GM12878 (cell line): Measurements from ENCODE around the gene ITGA1. TPM values are rescaled to one million over a fixed set of nuclear protein-coding genes. Genes with fewer than 3 reads are reported as not detected.

Source experiments
- ATAC-seq: fragments of 200-7000 bp; cut with Tn5 transposase; 3 replicates; pipeline ENCODE4 v1.9.1; 2020; ENCODE audit warnings: mild to moderate bottlenecking, moderate library complexity
- BruUV-seq: library from RNA; stranded (reverse); fragments of 400-500 nt; replicated peaks from 2 replicates; lab custom pipeline; 2021; lab: Mats Ljungman, UMichigan
- CTCF ChIA-PET: fragments of 300-600 bp; sonication (Branson Sonifier 250); formaldehyde crosslinking; extraction: SDS; loops from one replicate; lab custom pipeline; 2021; ENCODE audit warnings: inconsistent platforms; lab: Yijun Ruan, JAX
- POLR2A ChIA-PET: fragments of 350-600 bp; formaldehyde crosslinking; extraction: SDS; loops from one replicate; lab custom pipeline; 2021; ENCODE audit warnings: inconsistent platforms; lab: Charles Lee
- RAD21 ChIA-PET: fragments of 300-600 bp; sonication (Branson Sonifier 250); formaldehyde crosslinking; loops from one replicate; lab custom pipeline; 2023; ENCODE audit warnings: antibody characterized with exemption; ENCODE audit not compliant: unreplicated experiment; lab: Charles Lee
- SMC1A ChIA-PET: fragments of 300-600 bp; sonication (Branson Sonifier 250); formaldehyde crosslinking; loops from one replicate; lab custom pipeline; 2023; ENCODE audit not compliant: unreplicated experiment, uncharacterized antibody; lab: Charles Lee
- DNase-seq: peaks from one replicate; pipeline ENCODE4 v3.0.0-alpha.2; 2011; ENCODE audit warnings: low read depth, low spot score
- FAIRE-seq: peaks from 3 replicates; lab custom pipeline; 2011; peaks lifted over from hg19 to GRCh38; lab: Jason Lieb, UNC
- H2AFZ ChIP-seq: 2 replicates; pipeline ENCODE4 v1.6.0; 2011; ENCODE audit warnings: low read depth, low read length, control low read depth; ENCODE audit not compliant: control insufficient read depth
- H3K27ac ChIP-seq: 2 replicates; pipeline ENCODE4 v1.5.1; 2011; ENCODE audit warnings: control low read depth; ENCODE audit not compliant: control insufficient read depth, insufficient read depth
- H3K27me3 ChIP-seq, 2 experiments: replicated peaks in 1 of 2; 2 replicates each; pipeline versions ENCODE4 v1.6.0 to v1.6.1; 2011; ENCODE audit warnings: low read length in 1 of 2; ENCODE audit not compliant: control insufficient read depth in 2 of 2, insufficient read depth in 2 of 2
- H3K36me3 ChIP-seq, 2 experiments: 2 replicates each; pipeline ENCODE4 v1.5.1; 2011; ENCODE audit warnings: low read length in 1 of 2; ENCODE audit not compliant: control insufficient read depth in 2 of 2, insufficient read depth in 2 of 2
- H3K4me1 ChIP-seq: 2 replicates; pipeline ENCODE4 v1.6.1; 2011; ENCODE audit warnings: mild to moderate bottlenecking, low read length, moderate library complexity, mixed read lengths; ENCODE audit not compliant: control insufficient read depth, insufficient read depth
- H3K4me2 ChIP-seq: 2 replicates; pipeline ENCODE4 v1.6.0; 2011; ENCODE audit warnings: control low read depth; ENCODE audit not compliant: control insufficient read depth, insufficient read depth
- H3K4me3 ChIP-seq: fragments of 200-600 bp; sonication (generic); 2 replicates; pipeline ENCODE4 v1.5.1; 2016
- H3K79me2 ChIP-seq: 2 replicates; pipeline ENCODE4 v1.6.0; 2011; ENCODE audit warnings: low read length; ENCODE audit not compliant: control insufficient read depth, insufficient read depth
- H3K9ac ChIP-seq: 2 replicates; pipeline ENCODE4 v1.8.0; 2011; ENCODE audit warnings: low read length, control low read depth, mixed read lengths; ENCODE audit not compliant: control insufficient read depth, insufficient read depth
- H3K9me3 ChIP-seq: replicated peaks from 3 replicates; pipeline ENCODE4 v1.5.1; 2011; ENCODE audit warnings: mild to moderate bottlenecking, low read length; ENCODE audit not compliant: control insufficient read depth, insufficient read depth
- H4K20me1 ChIP-seq: 2 replicates; pipeline ENCODE4 v1.6.0; 2011; ENCODE audit not compliant: control insufficient read depth, insufficient read depth
- EP300 ChIP-seq, 2 experiments: fragments of 150-350 bp in 1 of 2; IDR thresholded peaks; 2 replicates each; pipeline ENCODE4 v1.6.1; 2011 to 2012; ENCODE audit warnings: low read depth in 2 of 2, low read length in 2 of 2, borderline replicate concordance in 1 of 2, improper control_type of control experiment in 1 of 2, inconsistent platforms in 1 of 2; ENCODE audit not compliant: control insufficient read depth in 1 of 2
- FOS ChIP-seq: IDR thresholded peaks from 3 replicates; pipeline ENCODE4 v1.6.1; 2011; ENCODE audit warnings: borderline replicate concordance; ENCODE audit not compliant: insufficient read length; ENCODE audit errors: extremely low read depth
- NR2C2 ChIP-seq: IDR thresholded peaks from 2 replicates; pipeline ENCODE4 v1.6.1; 2011; ENCODE audit warnings: borderline replicate concordance, low read depth; ENCODE audit not compliant: control insufficient read depth, insufficient read length
- SMARCA5 ChIP-seq: fragments of 450-650 bp; IDR thresholded peaks from 2 replicates; pipeline ENCODE4 v1.6.1; 2017; ENCODE audit warnings: mild to moderate bottlenecking
- TCF12 ChIP-seq: IDR thresholded peaks from 2 replicates; pipeline ENCODE4 v1.6.1; 2011; ENCODE audit warnings: low read depth, mild to moderate bottlenecking, low read length
- TCF7 ChIP-seq: IDR thresholded peaks from 2 replicates; pipeline ENCODE4 v1.6.1; 2014; ENCODE audit warnings: antibody characterized with exemption, borderline replicate concordance
- YY1 ChIP-seq: IDR thresholded peaks from 2 replicates; pipeline ENCODE4 v1.6.1; 2011; ENCODE audit warnings: low read depth, mild to moderate bottlenecking, low read length
- WGBS: methylation state at CpG from one replicate; pipeline ENCODE4 v1.1.6; 2016; ENCODE audit warnings: low lambda C conversion rate; ENCODE audit not compliant: insufficient replicate concordance, insufficient coverage; ENCODE audit errors: missing lambda C conversion rate; 5-methylcytosine and 5-hydroxymethylcytosine counted together
- in situ Hi-C: fragments of 300-500 bp; cut with MboI; formaldehyde crosslinking; loops from 9 replicates; pipeline ENCODE4 v1.14.3; 2018; ENCODE audit warnings: mixed read lengths
- intact Hi-C: fragments of 100-400 bp; cut with micrococcal nuclease; formaldehyde crosslinking; loops from one replicate; pipeline ENCODE4 v1.14.2; 2022; ENCODE audit not compliant: unreplicated experiment
- polyA plus RNA-seq, 11 experiments: library from polyadenylated mRNA; depleted of rRNA in 4 of 11; unstranded in 6 of 11; stranded (reverse) in 5 of 11; fragments of >200 nt; fragmentation: Nextera tagmentation in 4 of 11; fragmentation: Illumina TruSeq in 1 of 11; extraction: Ambion mirVana in 4 of 11; extraction: Trizol in 1 of 11; gene quantifications; 1 replicate in 1 of 11; 2 replicates in 10 of 11; pipeline versions ENCODE4 v1.2.1 to v1.2.3, GENCODE V29; 2011 to 2016; ENCODE audit warnings: inconsistent platforms in 2 of 11, missing spikeins in 2 of 11, low read depth in 1 of 11
- total RNA-seq, 4 experiments: library from RNA; depleted of rRNA in 3 of 4; stranded (reverse); fragments of >200 nt in 3 of 4; fragmentation: Illumina TruSeq in 1 of 4; extraction: Trizol in 1 of 4; gene quantifications; 2 replicates each; pipeline versions ENCODE4 v1.2.1 to v1.2.3, GENCODE V29; 2013 to 2021
- TF ChIP-seq, protein P1 (sequence below): fragments of 150-350 bp; IDR thresholded peaks from 2 replicates; pipeline ENCODE4 v1.6.1; 2016; ENCODE audit warnings: low read depth, low read length
- TF ChIP-seq, protein P2 (sequence below), 3 experiments: IDR thresholded peaks in 2 of 3; conservative IDR thresholded peaks in 1 of 3; 2 replicates each; pipeline ENCODE4 v1.5.1; 2011; ENCODE audit warnings: low read depth in 3 of 3, low read length in 3 of 3, mild to moderate bottlenecking in 3 of 3, control low read depth in 2 of 3, moderate library complexity in 2 of 3, inconsistent platforms in 1 of 3, mixed read lengths in 1 of 3; ENCODE audit not compliant: control insufficient read depth in 2 of 3, insufficient read depth in 1 of 3; ENCODE audit errors: extremely low read depth in 1 of 3
- TF ChIP-seq, protein P3 (sequence below): fragments of 450-650 bp; IDR thresholded peaks from 2 replicates; pipeline ENCODE4 v1.6.1; 2017; ENCODE audit warnings: low read depth, mild to moderate bottlenecking, moderate library complexity

The ITGA1 gene
- total and polyA plus RNA-seq, 10 of the 15 experiments (the other 5 are each of a cell fraction or from before 2014, with no cell fraction given) = 0.02 to 0.56 (median 0.19) TPM

DNA sequence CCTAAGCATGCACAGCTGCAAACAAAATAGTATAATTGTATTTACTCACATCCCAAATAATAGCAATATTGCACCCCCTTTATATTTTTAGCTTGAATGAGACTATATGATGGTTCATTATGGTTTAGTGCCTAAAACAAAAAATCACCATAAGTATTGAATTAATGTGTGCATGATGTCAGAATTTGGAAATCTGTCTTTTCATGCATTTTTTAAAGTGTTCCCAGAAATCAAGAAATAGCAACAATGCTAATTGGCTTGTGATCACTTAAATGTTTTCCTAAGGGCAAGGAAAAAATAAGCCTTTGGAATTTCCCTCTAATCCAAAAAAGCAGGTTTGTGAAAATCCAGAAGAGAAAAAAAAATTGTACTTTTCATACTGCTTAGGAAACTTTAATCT, 150.5 kb downstream of the ITGA1 start (continued):
- TF ChIP-seq SMARCA5 = no peak
- TF ChIP-seq TCF12 = no peak
- TF ChIP-seq EP300 (IDR thresholded peaks at IDR 0.05; ENCODE audit: borderline replicate concordance in 1 of 2, control insufficient read depth in 1 of 2, low read depth in 2 of 2, low read length in 2 of 2) = no peak
- no peak for TF ChIP-seq TCF7
- no peak for TF ChIP-seq FOS
- no peak for TF ChIP-seq YY1
- TF ChIP-seq NR2C2 = no peak
- TF ChIP-seq, protein P1, sequence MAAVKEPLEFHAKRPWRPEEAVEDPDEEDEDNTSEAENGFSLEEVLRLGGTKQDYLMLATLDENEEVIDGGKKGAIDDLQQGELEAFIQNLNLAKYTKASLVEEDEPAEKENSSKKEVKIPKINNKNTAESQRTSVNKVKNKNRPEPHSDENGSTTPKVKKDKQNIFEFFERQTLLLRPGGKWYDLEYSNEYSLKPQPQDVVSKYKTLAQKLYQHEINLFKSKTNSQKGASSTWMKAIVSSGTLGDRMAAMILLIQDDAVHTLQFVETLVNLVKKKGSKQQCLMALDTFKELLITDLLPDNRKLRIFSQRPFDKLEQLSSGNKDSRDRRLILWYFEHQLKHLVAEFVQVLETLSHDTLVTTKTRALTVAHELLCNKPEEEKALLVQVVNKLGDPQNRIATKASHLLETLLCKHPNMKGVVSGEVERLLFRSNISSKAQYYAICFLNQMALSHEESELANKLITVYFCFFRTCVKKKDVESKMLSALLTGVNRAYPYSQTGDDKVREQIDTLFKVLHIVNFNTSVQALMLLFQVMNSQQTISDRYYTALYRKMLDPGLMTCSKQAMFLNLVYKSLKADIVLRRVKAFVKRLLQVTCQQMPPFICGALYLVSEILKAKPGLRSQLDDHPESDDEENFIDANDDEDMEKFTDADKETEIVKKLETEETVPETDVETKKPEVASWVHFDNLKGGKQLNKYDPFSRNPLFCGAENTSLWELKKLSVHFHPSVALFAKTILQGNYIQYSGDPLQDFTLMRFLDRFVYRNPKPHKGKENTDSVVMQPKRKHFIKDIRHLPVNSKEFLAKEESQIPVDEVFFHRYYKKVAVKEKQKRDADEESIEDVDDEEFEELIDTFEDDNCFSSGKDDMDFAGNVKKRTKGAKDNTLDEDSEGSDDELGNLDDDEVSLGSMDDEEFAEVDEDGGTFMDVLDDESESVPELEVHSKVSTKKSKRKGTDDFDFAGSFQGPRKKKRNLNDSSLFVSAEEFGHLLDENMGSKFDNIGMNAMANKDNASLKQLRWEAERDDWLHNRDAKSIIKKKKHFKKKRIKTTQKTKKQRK = no peak

DNA sequence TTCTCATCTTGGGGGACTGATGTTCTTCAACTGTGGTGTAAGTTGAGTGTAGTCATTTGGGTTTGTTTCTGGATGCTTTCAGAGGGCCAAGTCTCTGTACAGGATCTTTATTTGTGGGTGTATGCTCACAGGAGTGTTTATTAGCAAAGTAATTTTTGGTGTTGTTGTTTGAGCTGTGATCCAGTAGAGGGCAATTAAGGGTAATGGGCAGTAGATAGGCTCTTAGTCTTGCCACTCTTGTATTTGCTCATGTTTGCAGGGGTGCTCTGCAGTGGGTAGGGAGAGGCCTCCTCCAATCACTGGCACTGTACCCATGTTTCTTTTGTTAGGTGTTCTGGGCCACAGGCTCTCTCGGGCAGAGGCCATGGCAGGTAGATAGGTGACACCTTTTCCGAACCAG, 155.6 kb downstream of the ITGA1 start:
- no peak overlapping the region for H3K4me2 ChIP-seq
- no peaks in the 10 kb centered on the region for H3K9me3 ChIP-seq
- H3K36me3 ChIP-seq = no peaks in the 10 kb centered on the region
- intact Hi-C loops (loop anchor here (10.0 kb wide), 1 partner anchor 1282 kb away; no protein-coding TSS in a partner anchor), in situ Hi-C loops (no loop called here)
- ChIA-PET RAD21 (no interaction called here), CTCF (interaction anchor here (0.7 to 2.2 kb wide), 4 partner anchors 8 to 154 kb away, joined by 3 to 11 read pairs (median 4); no protein-coding TSS in a partner anchor), SMC1A (interaction anchor here (2.9 kb wide), 1 partner anchor 154 kb away, joined by 11 read pairs; no protein-coding TSS in a partner anchor), POLR2A (no interaction called here)
- no peak for DNase-seq
- H3K27me3 ChIP-seq = no peaks in the 10 kb centered on the region
- no peaks in the 10 kb centered on the region for H3K79me2 ChIP-seq
- no peak for FAIRE-seq
- no peaks in the 10 kb centered on the region for H4K20me1 ChIP-seq
- peak; percentile 73 for ATAC-seq
- no peak overlapping the region for H3K9ac ChIP-seq
- H3K4me1 ChIP-seq = no peaks in the 10 kb centered on the region
- no peak overlapping the region for H2AFZ ChIP-seq
- H3K4me3 ChIP-seq = no peak overlapping the region
- BruUV-seq = no TSS peak
- TF ChIP-seq, protein P2, sequence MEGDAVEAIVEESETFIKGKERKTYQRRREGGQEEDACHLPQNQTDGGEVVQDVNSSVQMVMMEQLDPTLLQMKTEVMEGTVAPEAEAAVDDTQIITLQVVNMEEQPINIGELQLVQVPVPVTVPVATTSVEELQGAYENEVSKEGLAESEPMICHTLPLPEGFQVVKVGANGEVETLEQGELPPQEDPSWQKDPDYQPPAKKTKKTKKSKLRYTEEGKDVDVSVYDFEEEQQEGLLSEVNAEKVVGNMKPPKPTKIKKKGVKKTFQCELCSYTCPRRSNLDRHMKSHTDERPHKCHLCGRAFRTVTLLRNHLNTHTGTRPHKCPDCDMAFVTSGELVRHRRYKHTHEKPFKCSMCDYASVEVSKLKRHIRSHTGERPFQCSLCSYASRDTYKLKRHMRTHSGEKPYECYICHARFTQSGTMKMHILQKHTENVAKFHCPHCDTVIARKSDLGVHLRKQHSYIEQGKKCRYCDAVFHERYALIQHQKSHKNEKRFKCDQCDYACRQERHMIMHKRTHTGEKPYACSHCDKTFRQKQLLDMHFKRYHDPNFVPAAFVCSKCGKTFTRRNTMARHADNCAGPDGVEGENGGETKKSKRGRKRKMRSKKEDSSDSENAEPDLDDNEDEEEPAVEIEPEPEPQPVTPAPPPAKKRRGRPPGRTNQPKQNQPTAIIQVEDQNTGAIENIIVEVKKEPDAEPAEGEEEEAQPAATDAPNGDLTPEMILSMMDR (IDR thresholded peaks at IDR 0.05 in 2 of 3, conservative IDR thresholded peaks at IDR 0.05 in 1 of 3; ENCODE audit: control insufficient read depth in 2 of 3, extremely low read depth in 1 of 3, insufficient read depth in 1 of 3, low read depth in 3 of 3, low read length in 3 of 3) = peak in 2 of 3 experiments; percentile 9 to 19; a peak in 2 of 6 replicates
- TF ChIP-seq, protein P3, sequence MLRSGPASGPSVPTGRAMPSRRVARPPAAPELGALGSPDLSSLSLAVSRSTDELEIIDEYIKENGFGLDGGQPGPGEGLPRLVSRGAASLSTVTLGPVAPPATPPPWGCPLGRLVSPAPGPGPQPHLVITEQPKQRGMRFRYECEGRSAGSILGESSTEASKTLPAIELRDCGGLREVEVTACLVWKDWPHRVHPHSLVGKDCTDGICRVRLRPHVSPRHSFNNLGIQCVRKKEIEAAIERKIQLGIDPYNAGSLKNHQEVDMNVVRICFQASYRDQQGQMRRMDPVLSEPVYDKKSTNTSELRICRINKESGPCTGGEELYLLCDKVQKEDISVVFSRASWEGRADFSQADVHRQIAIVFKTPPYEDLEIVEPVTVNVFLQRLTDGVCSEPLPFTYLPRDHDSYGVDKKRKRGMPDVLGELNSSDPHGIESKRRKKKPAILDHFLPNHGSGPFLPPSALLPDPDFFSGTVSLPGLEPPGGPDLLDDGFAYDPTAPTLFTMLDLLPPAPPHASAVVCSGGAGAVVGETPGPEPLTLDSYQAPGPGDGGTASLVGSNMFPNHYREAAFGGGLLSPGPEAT = no peak
- WGBS = 69% methylated on average over 1 of the region's 2 CpGs
- H3K27ac ChIP-seq = no peak overlapping the region
